Calu3 (cell line): Measurements from ENCODE around the gene ART5. TPM values are rescaled to one million over a fixed set of nuclear protein-coding genes. Genes with fewer than 3 reads are reported as not detected.

Experiments
- BruUV-seq: library from RNA; stranded (reverse); fragments of 400-500 nt; replicated peaks from 2 replicates; lab custom pipeline; 2021; lab: Mats Ljungman, UMichigan
- CTCF ChIA-PET: fragments of 300-600 bp; sonication (Branson Sonifier 250); formaldehyde crosslinking; loops from one replicate; lab custom pipeline; 2022; ENCODE audit warnings: antibody characterized with exemption; lab: Charles Lee
- DNase-seq: peaks from one replicate; pipeline ENCODE4 v3.0.0; 2022
- H3K27ac Mint-ChIP-seq: one replicate; pipeline ENCODE4 v1.8.0; 2022; ENCODE audit warnings: mixed read lengths; ENCODE audit not compliant: unreplicated experiment
- H3K27me3 Mint-ChIP-seq: one replicate; pipeline ENCODE4 v1.8.0; 2022; ENCODE audit warnings: mixed read lengths; ENCODE audit not compliant: unreplicated experiment
- H3K36me3 Mint-ChIP-seq: one replicate; pipeline ENCODE4 v1.8.0; 2022; ENCODE audit warnings: mild to moderate bottlenecking, moderate library complexity, mixed read lengths; ENCODE audit not compliant: insufficient read depth, unreplicated experiment
- H3K4me1 Mint-ChIP-seq: one replicate; pipeline ENCODE4 v1.8.0; 2022; ENCODE audit warnings: mild to moderate bottlenecking, low read depth, mixed read lengths; ENCODE audit not compliant: unreplicated experiment
- H3K4me3 Mint-ChIP-seq: one replicate; pipeline ENCODE4 v1.8.0; 2022; ENCODE audit warnings: mild to moderate bottlenecking, low read depth, moderate library complexity, mixed read lengths; ENCODE audit not compliant: unreplicated experiment
- H3K9me3 Mint-ChIP-seq: one replicate; pipeline ENCODE4 v1.8.0; 2022; ENCODE audit warnings: low read depth, mixed read lengths; ENCODE audit not compliant: unreplicated experiment
- intact Hi-C: fragments of 100-400 bp; cut with micrococcal nuclease; formaldehyde crosslinking; loops from one replicate; pipeline ENCODE4 v1.10.0; 2022; ENCODE audit not compliant: unreplicated experiment
- total RNA-seq: library from RNA; stranded (reverse); gene quantifications from 2 replicates; pipeline ENCODE4 v1.2.3, GENCODE V29; 2022
- TF ChIP-seq, protein P1 (sequence below): fragments of 200-600 bp; IDR thresholded peaks from one replicate; pipeline ENCODE4 v1.8.0; 2022; ENCODE audit warnings: antibody characterized with exemption; ENCODE audit not compliant: unreplicated experiment

The ART5 gene
- total RNA-seq, 1 experiment from 2014 or later = not detected

GRCh38 chr11:3627291-3627690 is 14.5 kb downstream of the ART5 start:
- H3K36me3 Mint-ChIP-seq = no peaks in the 10 kb centered on the region
- H3K4me1 Mint-ChIP-seq = no peaks in the 10 kb centered on the region
- H3K9me3 Mint-ChIP-seq = no peaks in the 10 kb centered on the region
- TF ChIP-seq, protein P1, sequence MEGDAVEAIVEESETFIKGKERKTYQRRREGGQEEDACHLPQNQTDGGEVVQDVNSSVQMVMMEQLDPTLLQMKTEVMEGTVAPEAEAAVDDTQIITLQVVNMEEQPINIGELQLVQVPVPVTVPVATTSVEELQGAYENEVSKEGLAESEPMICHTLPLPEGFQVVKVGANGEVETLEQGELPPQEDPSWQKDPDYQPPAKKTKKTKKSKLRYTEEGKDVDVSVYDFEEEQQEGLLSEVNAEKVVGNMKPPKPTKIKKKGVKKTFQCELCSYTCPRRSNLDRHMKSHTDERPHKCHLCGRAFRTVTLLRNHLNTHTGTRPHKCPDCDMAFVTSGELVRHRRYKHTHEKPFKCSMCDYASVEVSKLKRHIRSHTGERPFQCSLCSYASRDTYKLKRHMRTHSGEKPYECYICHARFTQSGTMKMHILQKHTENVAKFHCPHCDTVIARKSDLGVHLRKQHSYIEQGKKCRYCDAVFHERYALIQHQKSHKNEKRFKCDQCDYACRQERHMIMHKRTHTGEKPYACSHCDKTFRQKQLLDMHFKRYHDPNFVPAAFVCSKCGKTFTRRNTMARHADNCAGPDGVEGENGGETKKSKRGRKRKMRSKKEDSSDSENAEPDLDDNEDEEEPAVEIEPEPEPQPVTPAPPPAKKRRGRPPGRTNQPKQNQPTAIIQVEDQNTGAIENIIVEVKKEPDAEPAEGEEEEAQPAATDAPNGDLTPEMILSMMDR = no peak
- peaks cover 22% of the 10 kb centered on the region for H3K27me3 Mint-ChIP-seq
- H3K27ac Mint-ChIP-seq = no peak overlapping the region
- no TSS peak for BruUV-seq
- CTCF ChIA-PET = no interaction called here
- DNase-seq = no peak
- intact Hi-C loops = no loop called here
- H3K4me3 Mint-ChIP-seq = no peak overlapping the region

- CTCF ChIA-PET = no interaction called here
These were observed 15.4 kb downstream of the ART5 start for GRCh38 chr11:3626250-3626960.

DNA sequence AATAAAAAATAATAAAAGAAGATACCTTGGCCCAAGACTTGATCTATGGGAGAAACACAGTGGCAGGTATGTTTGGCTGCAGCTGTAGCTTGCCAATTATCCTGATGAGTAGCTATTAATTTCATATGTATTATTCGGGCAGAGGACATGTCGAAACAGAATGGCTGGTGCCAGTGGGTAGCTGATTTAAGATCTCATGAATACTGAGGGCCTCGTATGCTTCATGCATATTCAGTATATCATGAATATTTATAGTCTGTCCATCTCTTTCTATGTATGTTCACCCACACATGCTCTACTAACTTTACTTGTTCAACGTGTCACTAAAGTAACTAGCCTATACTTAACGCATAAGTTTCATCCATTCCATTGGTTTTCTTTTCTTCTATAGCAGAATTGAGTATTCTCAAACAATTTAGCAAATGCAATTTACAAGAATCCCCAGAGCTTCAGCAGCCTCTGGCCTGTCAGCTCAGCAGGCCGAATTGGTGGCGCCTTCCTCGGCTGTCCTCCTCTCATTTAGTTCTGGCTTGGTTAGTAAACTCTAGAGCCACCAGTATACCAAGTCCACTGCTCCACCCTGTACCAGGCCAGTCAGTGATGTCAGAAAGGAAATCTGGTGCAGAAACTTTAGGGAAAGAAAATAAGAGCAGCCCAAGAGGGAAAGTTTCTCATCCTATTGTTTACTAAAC is 17.9 kb downstream of the ART5 start:
- DNase-seq = no peak
- Mint-ChIP-seq H3K4me1 (no peaks in the 10 kb centered on the region), H3K4me3 (no peak overlapping the region), H3K9me3 (no peaks in the 10 kb centered on the region), H3K27me3 (peaks cover 39% of the 10 kb centered on the region), H3K36me3 (no peaks in the 10 kb centered on the region), H3K27ac (no peak overlapping the region)
- intact Hi-C loops = no loop called here
- BruUV-seq = no TSS peak
- CTCF ChIA-PET = no interaction called here
- TF ChIP-seq, protein P1 = no peak

More at GRCh38 chr11:3626250-3626960, 15.4 kb downstream of the ART5 start:
- H3K9me3 Mint-ChIP-seq = no peaks in the 10 kb centered on the region
- no peaks in the 10 kb centered on the region for H3K4me1 Mint-ChIP-seq
- intact Hi-C loops = no loop called here
- H3K27me3 Mint-ChIP-seq = peaks cover 22% of the 10 kb centered on the region
- H3K27ac Mint-ChIP-seq = no peak overlapping the region
- no TSS peak for BruUV-seq
- no peak for DNase-seq
- H3K36me3 Mint-ChIP-seq = no peaks in the 10 kb centered on the region
- no peak overlapping the region for H3K4me3 Mint-ChIP-seq
- TF ChIP-seq, protein P1 = no peak

DNA sequence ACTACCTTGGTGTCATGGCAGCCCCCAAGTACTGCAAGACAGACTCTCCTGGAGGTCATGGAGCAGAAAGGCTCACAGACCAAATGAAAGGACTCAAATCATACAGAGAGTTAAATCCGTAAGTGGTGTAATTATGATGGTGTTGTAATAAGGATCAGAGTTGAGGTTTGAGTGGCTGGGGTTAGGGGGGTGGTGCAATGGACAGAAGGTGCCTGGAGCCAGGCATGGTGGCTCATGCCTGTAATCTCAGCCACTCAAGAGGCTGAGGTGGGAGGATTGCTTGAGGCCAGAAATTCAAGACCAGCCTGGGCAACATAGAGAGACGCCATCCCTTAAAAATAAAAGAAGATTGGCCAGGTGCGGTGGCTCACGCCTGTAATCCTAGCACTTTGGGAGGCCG is 18.7 kb downstream of the ART5 start:
- no peak for DNase-seq
- Mint-ChIP-seq H3K27me3 (peaks cover 42% of the 10 kb centered on the region), H3K36me3 (no peaks in the 10 kb centered on the region), H3K4me3 (no peak overlapping the region), H3K27ac (no peak overlapping the region), H3K4me1 (no peaks in the 10 kb centered on the region), H3K9me3 (no peaks in the 10 kb centered on the region)
- TF ChIP-seq, protein P1 = no peak
- intact Hi-C loops = no loop called here
- CTCF ChIA-PET = no interaction called here
- BruUV-seq = no TSS peak
